Progenitor cell of endocrine pancreas (in vitro differentiated cells): Measurements from ENCODE around the gene POLE4. TPM values are rescaled to one million over a fixed set of nuclear protein-coding genes. Genes with fewer than 3 reads are reported as not detected.

Source experiments
- DNase-seq: peaks from one replicate; pipeline ENCODE4 v3.0.0; 2021; ENCODE audit warnings: low spot score; ENCODE audit not compliant: unreplicated experiment
- H3K27ac Mint-ChIP-seq: 2 replicates; pipeline ENCODE4 v1.8.0; 2021; ENCODE audit warnings: mild to moderate bottlenecking, moderate library complexity, mixed read lengths
- H3K27me3 Mint-ChIP-seq: 2 replicates; pipeline ENCODE4 v1.8.0; 2021; ENCODE audit warnings: mixed read lengths
- H3K36me3 Mint-ChIP-seq: 2 replicates; pipeline ENCODE4 v1.8.0; 2022; ENCODE audit warnings: mixed read lengths; ENCODE audit not compliant: insufficient read depth
- H3K4me1 Mint-ChIP-seq: 2 replicates; pipeline ENCODE4 v1.8.0; 2021; ENCODE audit warnings: low read depth, mixed read lengths
- H3K4me3 Mint-ChIP-seq: 2 replicates; pipeline ENCODE4 v1.8.0; 2021; ENCODE audit warnings: low read depth, mild to moderate bottlenecking, moderate library complexity, mixed read lengths
- H3K9me3 Mint-ChIP-seq: 2 replicates; pipeline ENCODE4 v1.8.0; 2021; ENCODE audit warnings: low read depth, mixed read lengths
- total RNA-seq: library from RNA; stranded (reverse); gene quantifications from 2 replicates; pipeline ENCODE4 v1.2.1, GENCODE V29; 2021
- TF ChIP-seq, protein P1 (sequence below): fragments of 200-600 bp; sonication (generic); IDR thresholded peaks from one replicate; pipeline ENCODE4 v1.5.0; 2021; ENCODE audit warnings: antibody characterized with exemption, mild to moderate bottlenecking; ENCODE audit not compliant: unreplicated experiment

POLE4 gene
- total RNA-seq, 1 donor from 2014 or later, result 27.7 TPM

DNA sequence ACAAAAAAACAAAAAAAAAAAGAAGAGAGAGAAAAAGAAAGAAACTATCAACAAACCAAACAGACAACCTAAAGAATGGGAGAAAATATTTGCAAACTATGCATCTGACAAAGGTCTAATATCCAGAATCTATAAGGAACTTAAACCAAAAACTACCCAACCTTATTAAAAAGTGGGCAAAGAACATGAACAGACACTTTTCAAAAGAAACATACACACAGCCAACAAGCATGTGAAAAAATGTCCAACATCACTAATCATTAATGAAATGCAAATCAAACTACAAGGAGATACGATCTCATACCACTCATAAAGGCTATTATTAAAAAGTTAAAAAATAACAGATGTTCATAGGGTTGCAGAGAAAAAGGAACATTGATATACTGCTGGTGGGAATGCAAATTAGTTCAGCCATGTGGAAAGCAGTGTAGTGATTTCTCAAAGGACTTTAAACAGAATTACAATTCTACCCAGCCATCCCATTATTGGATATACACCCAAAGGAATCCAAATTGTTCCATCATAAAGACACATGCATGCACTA is 7.2 kb upstream of the POLE4 start:
- TF ChIP-seq, protein P1, sequence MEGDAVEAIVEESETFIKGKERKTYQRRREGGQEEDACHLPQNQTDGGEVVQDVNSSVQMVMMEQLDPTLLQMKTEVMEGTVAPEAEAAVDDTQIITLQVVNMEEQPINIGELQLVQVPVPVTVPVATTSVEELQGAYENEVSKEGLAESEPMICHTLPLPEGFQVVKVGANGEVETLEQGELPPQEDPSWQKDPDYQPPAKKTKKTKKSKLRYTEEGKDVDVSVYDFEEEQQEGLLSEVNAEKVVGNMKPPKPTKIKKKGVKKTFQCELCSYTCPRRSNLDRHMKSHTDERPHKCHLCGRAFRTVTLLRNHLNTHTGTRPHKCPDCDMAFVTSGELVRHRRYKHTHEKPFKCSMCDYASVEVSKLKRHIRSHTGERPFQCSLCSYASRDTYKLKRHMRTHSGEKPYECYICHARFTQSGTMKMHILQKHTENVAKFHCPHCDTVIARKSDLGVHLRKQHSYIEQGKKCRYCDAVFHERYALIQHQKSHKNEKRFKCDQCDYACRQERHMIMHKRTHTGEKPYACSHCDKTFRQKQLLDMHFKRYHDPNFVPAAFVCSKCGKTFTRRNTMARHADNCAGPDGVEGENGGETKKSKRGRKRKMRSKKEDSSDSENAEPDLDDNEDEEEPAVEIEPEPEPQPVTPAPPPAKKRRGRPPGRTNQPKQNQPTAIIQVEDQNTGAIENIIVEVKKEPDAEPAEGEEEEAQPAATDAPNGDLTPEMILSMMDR, result no peak
- Mint-ChIP-seq H3K36me3 (peaks cover 24% of the 10 kb centered on the region), H3K27me3 (peaks cover 4% of the 10 kb centered on the region), H3K4me1 (no peaks in the 10 kb centered on the region), H3K9me3 (peaks cover 34% of the 10 kb centered on the region), H3K4me3 (no peak overlapping the region), H3K27ac (no peak overlapping the region)
- no peak for DNase-seq

DNA sequence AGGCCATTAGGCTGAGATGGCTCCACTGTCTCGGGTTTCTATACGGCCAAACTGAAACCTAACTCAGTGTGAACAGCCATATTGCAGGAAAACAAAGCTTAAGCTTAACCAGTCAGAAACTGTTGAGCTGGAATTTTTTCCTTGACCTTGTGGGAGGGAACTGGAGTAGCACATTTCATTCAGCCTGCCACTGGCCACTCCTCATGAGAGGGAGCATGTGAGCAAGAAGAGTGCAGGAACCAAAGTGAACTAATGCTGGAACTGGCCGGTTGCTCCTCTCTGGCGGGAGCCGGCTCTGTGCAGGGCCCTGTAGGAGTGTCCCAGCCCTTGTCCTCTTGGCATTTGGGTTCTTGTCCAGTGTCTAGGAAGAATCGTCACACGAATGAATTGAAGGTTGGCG is 5.9 kb upstream of the POLE4 start:
- Mint-ChIP-seq H3K27me3 (peaks cover 6% of the 10 kb centered on the region), H3K4me3 (no peak overlapping the region), H3K36me3 (peaks cover 24% of the 10 kb centered on the region), H3K4me1 (no peaks in the 10 kb centered on the region), H3K27ac (no peak overlapping the region), H3K9me3 (peaks cover 34% of the 10 kb centered on the region)
- TF ChIP-seq, protein P1, result no peak
- DNase-seq, result no peak

DNA sequence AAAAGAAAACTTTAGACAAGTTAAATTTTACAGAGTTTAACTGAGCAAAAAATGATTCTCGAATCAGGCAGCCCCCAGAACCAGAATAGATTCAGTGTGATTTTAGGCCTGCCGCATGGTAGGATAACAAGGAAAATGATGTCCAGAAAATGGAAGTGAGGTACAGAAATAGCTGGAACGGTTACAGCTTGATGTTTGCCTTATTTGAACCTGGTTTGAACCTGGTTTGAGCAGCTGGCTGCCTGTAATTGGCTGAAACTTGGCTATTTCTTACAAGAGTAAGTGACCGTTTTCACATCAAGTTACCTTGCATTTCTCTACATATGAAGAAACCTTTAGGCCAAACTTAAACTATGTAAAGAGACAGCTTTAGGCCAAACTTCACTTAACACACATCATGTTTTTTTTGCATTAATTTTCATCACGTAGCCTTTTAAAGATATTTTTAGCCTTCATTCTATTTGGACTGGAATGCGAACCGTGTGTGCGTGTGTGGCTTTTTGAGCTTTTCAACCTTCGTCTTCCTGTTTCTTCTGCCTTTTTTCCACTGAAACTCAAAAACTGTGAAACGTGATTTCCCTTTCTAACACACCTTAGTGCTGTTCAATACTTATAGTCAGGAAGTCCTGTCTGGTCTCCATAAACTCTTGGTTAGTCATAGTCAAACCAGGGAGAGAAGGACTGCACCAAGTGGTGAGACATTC is 4.5 kb upstream of the POLE4 start:
- H3K4me3 Mint-ChIP-seq, result no peak overlapping the region
- H3K4me1 Mint-ChIP-seq, result no peaks in the 10 kb centered on the region
- H3K36me3 Mint-ChIP-seq, result peaks cover 25% of the 10 kb centered on the region
- peaks cover 29% of the 10 kb centered on the region for H3K9me3 Mint-ChIP-seq
- H3K27me3 Mint-ChIP-seq, result peaks cover 9% of the 10 kb centered on the region
- H3K27ac Mint-ChIP-seq, result no peak overlapping the region
- TF ChIP-seq, protein P1, result no peak
- no peak for DNase-seq

DNA sequence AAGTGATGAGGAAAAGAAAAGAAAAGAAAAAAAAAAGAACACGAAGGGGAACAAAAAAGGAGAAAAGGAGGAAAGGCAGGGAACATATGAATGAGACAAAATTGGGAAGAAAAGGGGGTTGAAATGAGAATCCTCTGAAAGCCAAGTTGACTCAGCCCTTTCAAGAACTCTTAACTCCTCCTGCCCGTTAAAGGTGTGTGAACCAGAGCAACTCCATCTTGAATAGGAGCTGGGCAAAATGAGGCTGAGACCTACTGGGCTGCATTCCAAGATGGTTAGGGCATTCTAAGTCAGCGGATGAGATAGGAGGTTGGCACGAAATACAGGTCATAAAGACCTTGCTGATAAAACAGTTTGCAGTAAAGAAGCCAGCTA is 4.0 kb upstream of the POLE4 start:
- DNase-seq, result no peak
- TF ChIP-seq, protein P1, result no peak
- H3K4me1 Mint-ChIP-seq, result no peaks in the 10 kb centered on the region

DNA sequence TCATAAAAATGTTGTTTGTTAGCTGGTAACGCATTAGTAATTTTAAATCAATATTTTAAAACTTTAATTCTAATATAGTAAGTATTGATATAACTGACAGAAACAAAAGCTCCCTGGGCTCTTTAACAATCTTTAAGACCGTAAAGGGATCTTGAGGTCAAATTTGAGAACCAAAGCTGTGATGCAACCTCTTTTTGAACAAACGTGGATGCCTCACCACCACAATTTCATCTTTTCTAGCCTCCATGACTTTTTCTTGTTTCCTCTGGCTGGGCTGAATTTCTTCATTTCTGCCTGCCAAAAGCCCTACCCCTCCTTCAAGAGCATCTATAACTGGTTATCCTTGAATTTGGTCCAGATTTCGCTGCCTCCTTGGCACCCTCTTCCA is 563 bp upstream of the POLE4 start:
- DNase-seq, result no peak
- TF ChIP-seq, protein P1, result no peak
- Mint-ChIP-seq H3K27me3 (peaks cover 9% of the 10 kb centered on the region), H3K27ac (no peak overlapping the region), H3K4me1 (no peaks in the 10 kb centered on the region), H3K36me3 (peaks cover 36% of the 10 kb centered on the region), H3K4me3 (peak overlapping the region; percentile 78), H3K9me3 (peaks cover 6% of the 10 kb centered on the region)

More for the DNA sequence above, 4.0 kb upstream of the POLE4 start:
- Mint-ChIP-seq H3K36me3 (peaks cover 27% of the 10 kb centered on the region), H3K4me3 (no peak overlapping the region), H3K27ac (no peak overlapping the region), H3K9me3 (peaks cover 26% of the 10 kb centered on the region), H3K27me3 (peaks cover 9% of the 10 kb centered on the region)
